ENCODE measurements around the gene NEK4.
A peak's percentile ranks its signal among the peaks of the same experiment; 100 is the strongest.

Gene NEK4

DNA sequence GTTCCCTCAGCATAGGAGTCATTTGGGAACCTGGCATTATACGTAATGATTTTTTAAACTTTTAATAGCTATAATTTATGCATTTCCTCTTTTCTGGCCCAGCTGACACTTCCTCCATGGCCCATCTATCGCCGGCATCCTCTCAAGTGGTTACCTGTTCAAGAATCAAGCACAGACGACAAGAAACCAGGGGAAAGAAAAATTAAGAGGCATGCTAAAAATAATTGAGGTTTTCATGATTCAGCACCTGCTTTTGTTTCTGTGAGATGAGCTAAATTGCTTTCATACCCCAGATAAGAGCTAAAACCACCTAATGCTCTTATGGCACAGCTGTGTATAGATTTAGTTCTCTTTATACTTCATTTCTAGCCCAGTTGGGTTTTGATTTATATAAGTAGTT is 63.2 kb downstream of the NEK4 start:
- DNase-seq (ENCODE audit: low spot score), result no peak
- TF ChIP-seq, protein P1, sequence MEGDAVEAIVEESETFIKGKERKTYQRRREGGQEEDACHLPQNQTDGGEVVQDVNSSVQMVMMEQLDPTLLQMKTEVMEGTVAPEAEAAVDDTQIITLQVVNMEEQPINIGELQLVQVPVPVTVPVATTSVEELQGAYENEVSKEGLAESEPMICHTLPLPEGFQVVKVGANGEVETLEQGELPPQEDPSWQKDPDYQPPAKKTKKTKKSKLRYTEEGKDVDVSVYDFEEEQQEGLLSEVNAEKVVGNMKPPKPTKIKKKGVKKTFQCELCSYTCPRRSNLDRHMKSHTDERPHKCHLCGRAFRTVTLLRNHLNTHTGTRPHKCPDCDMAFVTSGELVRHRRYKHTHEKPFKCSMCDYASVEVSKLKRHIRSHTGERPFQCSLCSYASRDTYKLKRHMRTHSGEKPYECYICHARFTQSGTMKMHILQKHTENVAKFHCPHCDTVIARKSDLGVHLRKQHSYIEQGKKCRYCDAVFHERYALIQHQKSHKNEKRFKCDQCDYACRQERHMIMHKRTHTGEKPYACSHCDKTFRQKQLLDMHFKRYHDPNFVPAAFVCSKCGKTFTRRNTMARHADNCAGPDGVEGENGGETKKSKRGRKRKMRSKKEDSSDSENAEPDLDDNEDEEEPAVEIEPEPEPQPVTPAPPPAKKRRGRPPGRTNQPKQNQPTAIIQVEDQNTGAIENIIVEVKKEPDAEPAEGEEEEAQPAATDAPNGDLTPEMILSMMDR (IDR thresholded peaks at IDR 0.05), result no peak
- H3K4me3 ChIP-seq, result no peak overlapping the region
- H3K27ac ChIP-seq, result no peak overlapping the region

DNA sequence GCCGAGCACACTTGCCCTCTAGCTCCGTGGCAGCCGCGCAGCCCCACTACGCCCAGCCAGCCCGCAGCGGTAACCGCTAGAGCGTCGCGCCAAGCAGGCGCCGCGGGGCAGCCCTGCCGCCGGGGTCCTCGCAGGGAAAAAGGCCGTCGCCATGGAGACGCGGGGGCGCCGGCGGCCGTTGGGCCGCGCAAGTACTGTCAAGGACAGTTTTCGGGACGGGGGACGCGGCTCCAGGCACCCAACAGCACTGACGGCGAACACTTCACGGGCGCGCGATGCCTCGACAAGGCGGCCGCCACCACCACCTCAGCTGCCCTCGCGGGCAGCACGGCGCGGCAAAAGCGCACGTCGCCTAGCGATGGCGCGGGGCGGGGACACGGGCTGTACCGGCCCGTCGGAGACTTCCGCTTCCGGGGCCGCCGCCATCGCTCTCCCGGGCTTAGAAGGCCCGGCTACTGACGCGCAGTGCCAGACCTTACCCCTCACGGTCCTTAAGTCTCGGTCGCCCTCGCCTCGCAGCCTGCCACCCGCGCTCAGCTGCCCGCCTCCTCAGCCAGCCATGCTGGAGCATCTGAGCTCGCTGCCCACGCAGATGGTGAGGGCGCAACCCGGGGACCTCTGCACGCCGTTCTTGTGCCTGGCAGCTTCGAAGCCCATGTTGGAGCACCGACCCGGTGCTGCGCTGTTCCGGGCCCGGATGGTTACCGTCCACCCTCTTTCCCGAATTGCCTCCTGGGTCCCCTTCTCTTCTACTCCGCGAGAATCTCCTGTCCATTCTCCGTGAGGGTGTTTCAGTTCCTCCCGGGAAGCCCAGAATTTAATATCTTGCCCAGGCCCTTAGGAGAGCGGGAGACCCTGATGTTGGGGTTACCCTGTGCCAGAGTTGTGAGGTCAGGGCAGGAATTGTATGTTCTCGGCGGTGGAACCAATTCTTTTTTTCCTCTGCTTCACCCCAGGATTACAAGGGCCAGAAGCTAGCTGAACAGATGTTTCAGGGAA is 64.8 kb downstream of the NEK4 start, which contains the start of the genes GLT8D1 and SPCS1:
Gene GLT8D1, minus strand, starts transcription at position 104 of the 999 bp plus-strand sequence. CDS start 5,331 bp downstream, outside the sequence.
Gene SPCS1, plus strand, starts transcription at position 419 of the 999 bp plus-strand sequence. Its CDS starts 141 bp downstream, at position 560.
- peak; percentile 91 for DNase-seq (ENCODE audit: low spot score)
- H3K4me3 ChIP-seq, result peak within 1 kb of the TSS; percentile 83

DNA sequence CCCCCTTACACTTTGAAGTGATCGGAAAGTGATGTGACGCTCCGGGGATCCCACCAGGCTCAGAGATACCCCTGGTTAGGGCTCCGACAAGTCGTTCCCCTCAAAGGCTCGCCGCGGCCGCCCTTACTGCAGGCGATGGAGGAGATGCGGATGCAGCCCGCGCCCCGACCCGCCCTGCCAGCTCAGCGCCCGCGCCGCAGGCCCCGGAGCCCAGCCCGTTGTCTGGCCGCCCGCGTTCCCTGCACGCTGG is 65.4 kb downstream of the NEK4 start:
- no peak for DNase-seq (ENCODE audit: low spot score)
- TF ChIP-seq, protein P1 (IDR thresholded peaks at IDR 0.05), result no peak
- Histone ChIP-seq H3K27ac (peak overlapping the region; percentile 76 to 91), H3K4me3 (peak overlapping the region; percentile 83)

More for the DNA sequence above, 64.8 kb downstream of the NEK4 start, which contains the start of the genes GLT8D1 and SPCS1:
- peak within 1 kb of the TSS; percentile 76 to 91 for H3K27ac ChIP-seq
- TF ChIP-seq, protein P1 (IDR thresholded peaks at IDR 0.05), result no peak

DNA sequence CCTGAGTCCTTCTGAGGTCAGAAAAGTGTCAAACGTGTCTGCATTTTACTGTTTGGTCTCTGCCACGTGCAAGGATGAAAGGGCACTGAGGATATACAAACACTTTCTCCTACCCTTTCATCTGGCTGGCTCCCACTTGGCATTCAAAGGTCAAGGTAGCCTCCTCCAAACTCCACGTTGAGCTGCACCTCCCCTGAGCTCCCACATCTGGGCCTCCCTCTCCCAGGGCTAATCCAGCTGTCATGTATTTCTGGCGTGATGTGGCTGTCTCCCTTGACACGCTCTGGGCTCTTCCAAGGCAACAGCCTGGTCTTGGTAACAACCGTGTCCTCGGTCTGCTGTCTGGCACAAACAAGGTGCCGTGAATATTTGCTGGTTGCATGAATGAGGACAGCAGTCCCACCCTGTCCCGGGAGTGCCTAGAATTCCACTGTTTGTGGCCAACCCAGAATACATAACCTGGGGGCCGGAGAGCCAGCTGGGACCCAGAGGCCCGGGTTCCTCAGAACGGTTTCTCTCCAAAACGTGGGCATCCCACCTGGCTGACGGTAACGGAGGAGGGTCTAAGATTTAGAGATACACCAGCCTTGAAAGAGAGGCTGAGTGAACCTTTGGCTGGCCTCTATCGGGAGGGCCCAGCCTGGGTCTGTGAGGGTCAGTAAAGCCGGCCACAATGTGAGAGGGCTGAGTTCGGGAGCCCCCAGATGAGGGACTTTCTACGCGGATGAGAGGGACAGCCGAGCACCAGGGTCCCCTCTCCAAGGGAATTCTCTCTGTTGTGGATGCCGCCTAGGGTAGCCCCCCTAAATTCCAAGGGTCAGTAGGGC is 65.9 kb downstream of the NEK4 start:
- peak overlapping the region; percentile 83 for H3K4me3 ChIP-seq
- DNase-seq (ENCODE audit: low spot score), result no peak
- peak overlapping the region; percentile 76 to 91 for H3K27ac ChIP-seq
- TF ChIP-seq, protein P1 (IDR thresholded peaks at IDR 0.05), result no peak

DNA sequence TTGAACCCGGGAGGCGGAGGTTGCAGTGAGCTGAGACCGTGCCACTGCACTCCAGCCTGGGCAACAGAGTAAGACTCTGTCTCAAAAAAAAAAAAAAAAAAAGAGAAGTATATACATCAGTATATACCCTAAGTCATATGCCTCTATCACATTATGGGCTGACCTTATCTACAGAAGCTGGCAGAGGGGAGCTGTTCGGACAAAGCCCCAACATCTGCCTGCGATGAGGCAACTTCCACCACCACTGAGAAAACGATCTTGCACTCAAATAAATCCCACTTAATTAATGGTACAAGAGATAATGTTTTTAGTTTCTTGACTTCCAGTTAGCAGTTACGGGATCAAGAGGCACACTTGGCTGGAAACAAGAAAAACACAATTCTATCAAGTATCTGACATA is 67.4 kb downstream of the NEK4 start:
- Histone ChIP-seq H3K4me3 (no peak overlapping the region), H3K27ac (peak overlapping the region in 1 of 2 donors; percentile 22)
- DNase-seq (ENCODE audit: low spot score), result no peak
- TF ChIP-seq, protein P1 (IDR thresholded peaks at IDR 0.05), result no peak

DNA sequence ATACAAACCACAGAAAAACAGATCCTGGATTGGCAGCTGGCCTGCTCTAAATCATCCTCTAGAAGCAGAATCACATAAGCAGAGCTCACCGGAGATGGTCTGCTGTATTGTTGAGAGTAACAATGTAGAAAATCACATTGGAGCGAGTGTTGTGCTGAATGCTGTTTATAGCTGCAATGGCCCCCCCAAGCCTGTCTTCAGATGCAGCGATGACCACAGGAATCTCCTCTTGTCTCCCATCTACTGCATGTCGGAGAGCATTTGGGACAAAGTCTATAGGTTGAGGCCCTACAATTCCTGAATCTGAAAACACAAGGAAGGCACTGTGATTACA is 73.1 kb downstream of the NEK4 start:
- TF ChIP-seq, protein P1 (IDR thresholded peaks at IDR 0.05), result no peak
- Histone ChIP-seq H3K27ac (no peak overlapping the region), H3K4me3 (no peak overlapping the region)
- no peak for DNase-seq (ENCODE audit: low spot score)
